WTC11 (cell line): ENCODE measurements around the gene DENND11. TPM values are rescaled to one million over a fixed set of nuclear protein-coding genes. Genes with fewer than 3 reads are reported as not detected.

Experiments used
- ATAC-seq: fragments of 200-7000 bp; cut with Tn5 transposase; 2 replicates; pipeline ENCODE4 v1.10.0; 2021; ENCODE audit warnings: mild to moderate bottlenecking, moderate library complexity
- CTCF ChIA-PET: fragments of 300-600 bp; sonication (Branson Sonifier 250); formaldehyde crosslinking; loops from one replicate; lab custom pipeline; 2021; ENCODE audit warnings: antibody characterized with exemption; lab: Charles Lee
- POLR2A ChIA-PET: fragments of 350-600 bp; sonication (Branson Sonifier 250); formaldehyde crosslinking; loops from one replicate; lab custom pipeline; 2021; ENCODE audit warnings: antibody characterized with exemption; lab: Charles Lee
- DNase-seq: peaks from one replicate; pipeline ENCODE4 v3.0.0; 2021; ENCODE audit warnings: low spot score
- H3K27ac Mint-ChIP-seq: 2 replicates; pipeline ENCODE4 v1.8.0; 2021; ENCODE audit warnings: mixed read lengths
- H3K27me3 Mint-ChIP-seq: 2 replicates; pipeline ENCODE4 v1.8.0; 2021; ENCODE audit warnings: low read depth, mild to moderate bottlenecking, moderate library complexity, mixed read lengths
- H3K36me3 Mint-ChIP-seq: 2 replicates; pipeline ENCODE4 v1.8.0; 2021; ENCODE audit warnings: mixed read lengths
- H3K4me1 Mint-ChIP-seq: 2 replicates; pipeline ENCODE4 v1.8.0; 2022; ENCODE audit warnings: mixed read lengths
- H3K4me3 Mint-ChIP-seq: 2 replicates; pipeline ENCODE4 v1.8.0; 2021; ENCODE audit warnings: mild to moderate bottlenecking, moderate library complexity, mixed read lengths
- H3K9me3 Mint-ChIP-seq: 2 replicates; pipeline ENCODE4 v1.8.0; 2021; ENCODE audit warnings: mixed read lengths
- AFF4 ChIP-seq: sonication (generic); formaldehyde crosslinking; IDR thresholded peaks from 2 replicates; pipeline ENCODE4 v1.8.1; 2023; ENCODE audit warnings: mild to moderate bottlenecking, missing genetic modification reagents, borderline replicate concordance
- AR ChIP-seq: fragments of 250-450 bp; sonication (Bioruptor Pico); IDR thresholded peaks from 2 replicates; pipeline ENCODE4 v1.9.0; 2021; ENCODE audit warnings: mild to moderate bottlenecking
- CDX4 ChIP-seq: fragments of 250-450 bp; sonication (Bioruptor Pico); IDR thresholded peaks from 2 replicates; pipeline ENCODE4 v1.9.0; 2021; ENCODE audit warnings: moderate library complexity, mild to moderate bottlenecking, inconsistent platforms, borderline replicate concordance
- CREB1 ChIP-seq: sonication (generic); formaldehyde crosslinking; IDR thresholded peaks from 2 replicates; pipeline ENCODE4 v1.8.0; 2023; ENCODE audit warnings: mild to moderate bottlenecking, missing genetic modification reagents
- E2F5 ChIP-seq: sonication (generic); formaldehyde crosslinking; IDR thresholded peaks from 2 replicates; pipeline ENCODE4 v1.8.1; 2022; ENCODE audit warnings: mild to moderate bottlenecking, moderate library complexity, missing genetic modification reagents
- ELF4 ChIP-seq: sonication (generic); formaldehyde crosslinking; IDR thresholded peaks from 2 replicates; pipeline ENCODE4 v1.8.1; 2022; ENCODE audit warnings: low read depth, mild to moderate bottlenecking, moderate library complexity, missing genetic modification reagents
- GTF2I ChIP-seq: fragments of 250-450 bp; sonication (Bioruptor Pico); conservative IDR thresholded peaks from 2 replicates; pipeline ENCODE4 v1.4.0; 2021; ENCODE audit warnings: mild to moderate bottlenecking
- IRF1 ChIP-seq: sonication (generic); formaldehyde crosslinking; IDR thresholded peaks from 2 replicates; pipeline ENCODE4 v1.8.0; 2023; ENCODE audit warnings: missing genetic modification reagents
- IRF2 ChIP-seq: sonication (generic); formaldehyde crosslinking; IDR thresholded peaks from 2 replicates; pipeline ENCODE4 v1.8.0; 2022; ENCODE audit warnings: low read depth, missing genetic modification reagents, borderline replicate concordance
- NFE2L1 ChIP-seq: sonication (generic); formaldehyde crosslinking; IDR thresholded peaks from 2 replicates; pipeline ENCODE4 v1.8.1; 2023; ENCODE audit warnings: missing genetic modification reagents
- NFYB ChIP-seq: sonication (generic); formaldehyde crosslinking; conservative IDR thresholded peaks from 2 replicates; pipeline ENCODE4 v1.8.0; 2022; ENCODE audit warnings: low read depth, missing genetic modification reagents
- NR1H2 ChIP-seq: sonication (generic); formaldehyde crosslinking; IDR thresholded peaks from 2 replicates; pipeline ENCODE4 v1.9.0; 2021; ENCODE audit warnings: mild to moderate bottlenecking, moderate library complexity, missing genetic modification reagents
- PREB ChIP-seq: sonication (generic); formaldehyde crosslinking; IDR thresholded peaks from 2 replicates; pipeline ENCODE4 v1.8.1; 2022; ENCODE audit warnings: mild to moderate bottlenecking, missing genetic modification reagents, moderate library complexity, borderline replicate concordance
- RELA ChIP-seq: sonication (generic); formaldehyde crosslinking; IDR thresholded peaks from 2 replicates; pipeline ENCODE4 v1.8.1; 2022; ENCODE audit warnings: missing genetic modification reagents, mild to moderate bottlenecking, borderline replicate concordance
- SMAD3 ChIP-seq: sonication (generic); formaldehyde crosslinking; IDR thresholded peaks from 2 replicates; pipeline ENCODE4 v1.8.0; 2022; ENCODE audit warnings: missing genetic modification reagents, mild to moderate bottlenecking, borderline replicate concordance
- USF2 ChIP-seq: sonication (generic); formaldehyde crosslinking; IDR thresholded peaks from 2 replicates; pipeline ENCODE4 v1.8.1; 2023; ENCODE audit warnings: mild to moderate bottlenecking, missing genetic modification reagents, moderate library complexity
- ZBTB43 ChIP-seq: sonication (generic); formaldehyde crosslinking; IDR thresholded peaks from 2 replicates; pipeline ENCODE4 v1.8.1; 2023; ENCODE audit warnings: mild to moderate bottlenecking, missing genetic modification reagents
- ZNF121 ChIP-seq: sonication (generic); formaldehyde crosslinking; IDR thresholded peaks from 2 replicates; pipeline ENCODE4 v1.8.0; 2023; ENCODE audit warnings: missing genetic modification reagents
- ZNF263 ChIP-seq: sonication (generic); formaldehyde crosslinking; IDR thresholded peaks from 2 replicates; pipeline ENCODE4 v1.8.1; 2022; ENCODE audit warnings: low read depth, mild to moderate bottlenecking, moderate library complexity, missing genetic modification reagents
- ZNF512 ChIP-seq: sonication (generic); formaldehyde crosslinking; IDR thresholded peaks from 2 replicates; pipeline ENCODE4 v1.8.1; 2022; ENCODE audit warnings: missing genetic modification reagents, borderline replicate concordance
- total RNA-seq: library from RNA; stranded (reverse); gene quantifications from 3 replicates; pipeline ENCODE4 v1.2.3, GENCODE V29; 2021

DENND11 gene
- total RNA-seq, 1 experiment from 2014 or later, result 22.1 TPM

GRCh38 chr7:141699860-141700259, 2.1 kb downstream of the DENND11 start (continued):
- no peak for TF ChIP-seq CDX4 (CRISPR knock-in tag)
- no peak for TF ChIP-seq ZNF121 (CRISPR knock-in tag)

- Mint-ChIP-seq H3K27ac (no peak overlapping the region), H3K4me3 (no peak overlapping the region), H3K9me3 (no peaks in the 10 kb centered on the region), H3K27me3 (peaks cover 12% of the 10 kb centered on the region), H3K36me3 (no peaks in the 10 kb centered on the region), H3K4me1 (peaks cover 52% of the 10 kb centered on the region)
- POLR2A ChIA-PET, result no interaction called here
- CTCF ChIA-PET, result no interaction called here
- ATAC-seq (no peak), DNase-seq (no peak)
- TF ChIP-seq GTF2I (CRISPR knock-in tag), result no peak
- no peak for TF ChIP-seq ZBTB43
- no peak for TF ChIP-seq PREB (CRISPR knock-in tag)
- no peak for TF ChIP-seq RELA
- TF ChIP-seq IRF2 (CRISPR knock-in tag), result no peak
- no peak for TF ChIP-seq ELF4 (CRISPR knock-in tag)
- no peak for TF ChIP-seq ZNF512 (CRISPR knock-in tag)
- no peak for TF ChIP-seq NFE2L1 (CRISPR knock-in tag)
- TF ChIP-seq ZNF263, result no peak
- TF ChIP-seq E2F5 (CRISPR knock-in tag), result no peak
- TF ChIP-seq CREB1 (CRISPR knock-in tag), result no peak
- no peak for TF ChIP-seq SMAD3 (CRISPR knock-in tag)
- TF ChIP-seq USF2, result no peak
- no peak for TF ChIP-seq NR1H2 (CRISPR knock-in tag)
- TF ChIP-seq NFYB, result no peak
- TF ChIP-seq IRF1 (CRISPR knock-in tag), result no peak
- TF ChIP-seq AFF4, result no peak
- TF ChIP-seq AR (CRISPR knock-in tag), result no peak
Observed at GRCh38 chr7:141698247-141699015, 3.5 kb downstream of the DENND11 start.
